Keratinocyte (primary cell): Measurements from ENCODE around the gene CHMP4B. TPM values are rescaled to one million over a fixed set of nuclear protein-coding genes. Genes with fewer than 3 reads are reported as not detected.

Source experiments
- DNase-seq: peaks from one replicate; pipeline ENCODE4 v3.0.0-alpha.2; 2011; ENCODE audit warnings: low read depth, missing footprints, low spot score
- FAIRE-seq: peaks from 2 replicates; lab custom pipeline; 2011; peaks lifted over from hg19 to GRCh38; lab: Jason Lieb, UNC
- H2AFZ ChIP-seq: 2 replicates; pipeline ENCODE4 v1.6.0; 2012; ENCODE audit warnings: low read length, control low read depth, inconsistent platforms; ENCODE audit not compliant: control insufficient read depth
- H3K27ac ChIP-seq: 2 replicates; pipeline ENCODE4 v1.5.1; 2011; ENCODE audit warnings: low read length; ENCODE audit not compliant: control insufficient read depth, insufficient read depth
- H3K27me3 ChIP-seq: 3 replicates; pipeline ENCODE4 v1.6.0; 2011; ENCODE audit warnings: low read length; ENCODE audit not compliant: control insufficient read depth, insufficient read depth; ENCODE audit errors: extremely low read depth
- H3K36me3 ChIP-seq, 2 experiments: 2 replicates in 1 of 2; 3 replicates in 1 of 2; pipeline ENCODE4 v1.5.1; 2011; ENCODE audit warnings: low read length in 2 of 2, mild to moderate bottlenecking in 1 of 2; ENCODE audit not compliant: control insufficient read depth in 2 of 2, insufficient read depth in 2 of 2; ENCODE audit errors: extremely low read depth in 1 of 2
- H3K4me1 ChIP-seq: 3 replicates; pipeline ENCODE4 v1.5.1; 2011; ENCODE audit warnings: low read length; ENCODE audit not compliant: control insufficient read depth, insufficient read depth; ENCODE audit errors: extremely low read depth
- H3K4me2 ChIP-seq: 3 replicates; pipeline ENCODE4 v1.6.0; 2011; ENCODE audit warnings: low read depth, low read length; ENCODE audit not compliant: control insufficient read depth, insufficient read depth; ENCODE audit errors: extremely low read depth
- H3K4me3 ChIP-seq, 3 experiments: fragments of 200-600 bp in 1 of 3; sonication (generic) in 1 of 3; 2 replicates in 2 of 3; 3 replicates in 1 of 3; pipeline ENCODE4 v1.5.1; 2011 to 2016; ENCODE audit warnings: low read length in 3 of 3, mild to moderate bottlenecking in 3 of 3, control low read depth in 2 of 3, inconsistent platforms in 1 of 3, low read depth in 1 of 3, mixed read lengths in 1 of 3, mixed run types in 1 of 3, moderate library complexity in 1 of 3; ENCODE audit not compliant: control insufficient read depth in 2 of 3, insufficient read depth in 2 of 3; ENCODE audit errors: extremely low read depth in 1 of 3
- H3K79me2 ChIP-seq: 2 replicates; pipeline ENCODE4 v1.6.0; 2012; ENCODE audit warnings: low read length; ENCODE audit not compliant: control insufficient read depth, insufficient read depth
- H3K9ac ChIP-seq: 3 replicates; pipeline ENCODE4 v1.6.0; 2011; ENCODE audit warnings: low read length; ENCODE audit not compliant: control insufficient read depth, insufficient read depth; ENCODE audit errors: extremely low read depth
- H3K9me1 ChIP-seq: 3 replicates; pipeline ENCODE4 v1.6.0; 2011; ENCODE audit warnings: low read length; ENCODE audit not compliant: control insufficient read depth, insufficient read depth; ENCODE audit errors: extremely low read depth
- H3K9me3 ChIP-seq: 2 replicates; pipeline ENCODE4 v1.5.1; 2012; ENCODE audit warnings: low read depth, low read length; ENCODE audit not compliant: control insufficient read depth
- H4K20me1 ChIP-seq: 3 replicates; pipeline ENCODE4 v1.6.0; 2011; ENCODE audit warnings: low read length; ENCODE audit not compliant: control insufficient read depth, insufficient read depth; ENCODE audit errors: extremely low read depth
- EZH2 ChIP-seq: IDR thresholded peaks from one replicate; pipeline ENCODE4 v1.6.1; 2012; ENCODE audit warnings: inconsistent platforms, mild to moderate bottlenecking, low read length, moderate library complexity
- dilution Hi-C: fragments of 300-500 bp; cut with MboI; formaldehyde crosslinking; loops from one replicate; pipeline ENCODE4 v1.7.0; 2020; ENCODE audit warnings: low sequenced_read_pairs; ENCODE audit not compliant: extremely low pct_ligation_motif_present
- polyA plus RNA-seq, 5 experiments: library from polyadenylated mRNA; depleted of rRNA in 3 of 5; stranded (reverse) in 3 of 5; stranded (forward) in 1 of 5; unstranded in 1 of 5; fragments of >200 nt; gene quantifications; 1 replicate in 1 of 5; 2 replicates in 3 of 5; 3 replicates in 1 of 5; pipeline versions ENCODE4 v1.2.1 to v1.2.3, GENCODE V29; 2011 to 2012; ENCODE audit warnings: missing spikeins in 2 of 5, low read depth in 1 of 5, low replicate concordance in 1 of 5
- TF ChIP-seq, protein P1 (sequence below), 3 experiments: IDR thresholded peaks in 1 of 3; conservative IDR thresholded peaks in 1 of 3; optimal IDR thresholded peaks in 1 of 3; 2 replicates in 2 of 3; 3 replicates in 1 of 3; pipeline versions ENCODE3 to v1.5.1; 2011; ENCODE audit warnings: low read length in 3 of 3, mild to moderate bottlenecking in 3 of 3, moderate library complexity in 2 of 3, control low read depth in 1 of 3, inconsistent platforms in 1 of 3; ENCODE audit not compliant: insufficient read depth in 2 of 3; ENCODE audit errors: extremely low read depth in 1 of 3

Gene CHMP4B
- polyA plus RNA-seq, 1 donor (not counting 4 experiments of a cell fraction or from before 2014, with no cell fraction given) = 72.2 TPM

DNA sequence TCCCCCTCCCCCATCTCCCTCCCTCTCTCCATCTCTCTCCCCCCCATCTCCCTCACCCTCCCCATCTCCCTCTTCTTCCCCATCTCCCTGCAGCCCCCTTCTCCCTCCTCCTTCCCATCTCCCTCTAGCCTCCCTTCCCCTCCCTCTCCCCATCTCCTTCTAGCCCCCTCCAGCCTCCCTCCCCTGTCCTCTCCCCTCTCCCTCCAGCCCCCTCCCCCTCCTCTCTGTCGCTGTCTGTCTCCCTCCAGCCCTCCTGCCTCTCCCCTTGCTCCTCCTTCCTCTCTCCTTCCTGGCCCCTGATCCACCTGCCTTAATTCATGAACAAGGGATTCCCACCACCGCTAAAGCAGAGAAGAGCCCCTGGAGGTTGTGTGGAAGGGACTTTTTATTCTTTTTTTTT is 26.9 kb upstream of the CHMP4B start:
- H2AFZ ChIP-seq = no peak overlapping the region
- no peaks in the 10 kb centered on the region for H4K20me1 ChIP-seq
- H3K9me1 ChIP-seq = no peaks in the 10 kb centered on the region
- dilution Hi-C loops = no loop called here
- no peak overlapping the region for H3K4me3 ChIP-seq
- H3K9me3 ChIP-seq = no peaks in the 10 kb centered on the region
- H3K27ac ChIP-seq = no peak overlapping the region
- no peak overlapping the region for H3K4me2 ChIP-seq
- peaks cover 4% of the 10 kb centered on the region for H3K4me1 ChIP-seq
- no peak overlapping the region for H3K9ac ChIP-seq
- no peaks in the 10 kb centered on the region for H3K36me3 ChIP-seq
- FAIRE-seq (no peak), DNase-seq (no peak)
- H3K79me2 ChIP-seq = no peaks in the 10 kb centered on the region
- TF ChIP-seq, protein P1, sequence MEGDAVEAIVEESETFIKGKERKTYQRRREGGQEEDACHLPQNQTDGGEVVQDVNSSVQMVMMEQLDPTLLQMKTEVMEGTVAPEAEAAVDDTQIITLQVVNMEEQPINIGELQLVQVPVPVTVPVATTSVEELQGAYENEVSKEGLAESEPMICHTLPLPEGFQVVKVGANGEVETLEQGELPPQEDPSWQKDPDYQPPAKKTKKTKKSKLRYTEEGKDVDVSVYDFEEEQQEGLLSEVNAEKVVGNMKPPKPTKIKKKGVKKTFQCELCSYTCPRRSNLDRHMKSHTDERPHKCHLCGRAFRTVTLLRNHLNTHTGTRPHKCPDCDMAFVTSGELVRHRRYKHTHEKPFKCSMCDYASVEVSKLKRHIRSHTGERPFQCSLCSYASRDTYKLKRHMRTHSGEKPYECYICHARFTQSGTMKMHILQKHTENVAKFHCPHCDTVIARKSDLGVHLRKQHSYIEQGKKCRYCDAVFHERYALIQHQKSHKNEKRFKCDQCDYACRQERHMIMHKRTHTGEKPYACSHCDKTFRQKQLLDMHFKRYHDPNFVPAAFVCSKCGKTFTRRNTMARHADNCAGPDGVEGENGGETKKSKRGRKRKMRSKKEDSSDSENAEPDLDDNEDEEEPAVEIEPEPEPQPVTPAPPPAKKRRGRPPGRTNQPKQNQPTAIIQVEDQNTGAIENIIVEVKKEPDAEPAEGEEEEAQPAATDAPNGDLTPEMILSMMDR (optimal IDR thresholded peaks at IDR 0.05 in 1 of 3, IDR thresholded peaks at IDR 0.05 in 1 of 3, conservative IDR thresholded peaks at IDR 0.05 in 1 of 3; ENCODE audit: extremely low read depth in 1 of 3, insufficient read depth in 2 of 3, low read length in 3 of 3) = no peak
- TF ChIP-seq EZH2 = no peak
- no peaks in the 10 kb centered on the region for H3K27me3 ChIP-seq

DNA sequence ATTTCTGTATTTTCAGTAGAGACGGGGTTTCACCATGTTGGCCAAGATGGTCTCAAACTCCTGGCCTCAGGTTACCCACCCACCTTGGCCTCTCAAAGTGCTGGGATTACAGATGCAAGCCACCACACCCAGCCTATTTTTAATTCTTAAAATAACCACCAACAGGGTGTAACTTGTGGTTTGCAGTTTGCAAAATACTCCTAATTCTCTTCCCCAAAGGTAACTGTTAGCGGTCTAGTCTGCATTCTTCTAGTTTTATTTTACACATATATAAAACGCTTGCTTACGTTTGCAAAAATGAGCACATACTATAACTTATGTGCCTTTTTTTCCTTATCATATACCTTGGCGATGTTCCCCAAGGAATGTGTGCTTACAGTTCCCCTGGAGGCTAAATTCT is 25.6 kb upstream of the CHMP4B start:
- peaks cover 17% of the 10 kb centered on the region for H3K4me1 ChIP-seq
- FAIRE-seq = no peak
- no peak overlapping the region for H3K27ac ChIP-seq

More for the DNA sequence above, 25.6 kb upstream of the CHMP4B start:
- DNase-seq = no peak
- H3K9me3 ChIP-seq = no peaks in the 10 kb centered on the region
- no peaks in the 10 kb centered on the region for H4K20me1 ChIP-seq
- H3K36me3 ChIP-seq = no peaks in the 10 kb centered on the region
- no peak overlapping the region for H3K9ac ChIP-seq
- no peak overlapping the region for H2AFZ ChIP-seq
- H3K9me1 ChIP-seq = no peaks in the 10 kb centered on the region
- H3K79me2 ChIP-seq = no peaks in the 10 kb centered on the region
- no peak overlapping the region for H3K4me2 ChIP-seq
- dilution Hi-C loops = no loop called here
- H3K4me3 ChIP-seq = no peak overlapping the region
- no peaks in the 10 kb centered on the region for H3K27me3 ChIP-seq
- no peak for TF ChIP-seq EZH2
- TF ChIP-seq, protein P1 (optimal IDR thresholded peaks at IDR 0.05 in 1 of 3, IDR thresholded peaks at IDR 0.05 in 1 of 3, conservative IDR thresholded peaks at IDR 0.05 in 1 of 3; ENCODE audit: extremely low read depth in 1 of 3, insufficient read depth in 2 of 3, low read length in 3 of 3) = no peak
